ENCODE data around the gene PRRG4.

The PRRG4 gene

DNA sequence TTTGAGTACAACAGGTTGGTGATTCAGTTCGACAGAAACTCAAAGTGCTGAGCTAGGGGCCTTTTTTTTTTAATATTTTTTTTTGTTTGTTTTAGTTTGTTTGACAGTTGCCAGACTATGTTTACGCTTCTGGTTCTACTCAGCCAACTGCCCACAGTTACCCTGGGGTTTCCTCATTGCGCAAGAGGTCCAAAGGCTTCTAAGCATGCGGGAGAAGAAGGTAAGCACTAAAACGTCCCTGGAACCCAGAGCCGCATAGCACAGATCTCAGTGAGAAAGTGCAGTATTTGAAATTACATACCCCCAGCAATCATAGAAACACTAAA, 649 bp downstream of the PRRG4 start:
- TF ChIP-seq, protein P1, sequence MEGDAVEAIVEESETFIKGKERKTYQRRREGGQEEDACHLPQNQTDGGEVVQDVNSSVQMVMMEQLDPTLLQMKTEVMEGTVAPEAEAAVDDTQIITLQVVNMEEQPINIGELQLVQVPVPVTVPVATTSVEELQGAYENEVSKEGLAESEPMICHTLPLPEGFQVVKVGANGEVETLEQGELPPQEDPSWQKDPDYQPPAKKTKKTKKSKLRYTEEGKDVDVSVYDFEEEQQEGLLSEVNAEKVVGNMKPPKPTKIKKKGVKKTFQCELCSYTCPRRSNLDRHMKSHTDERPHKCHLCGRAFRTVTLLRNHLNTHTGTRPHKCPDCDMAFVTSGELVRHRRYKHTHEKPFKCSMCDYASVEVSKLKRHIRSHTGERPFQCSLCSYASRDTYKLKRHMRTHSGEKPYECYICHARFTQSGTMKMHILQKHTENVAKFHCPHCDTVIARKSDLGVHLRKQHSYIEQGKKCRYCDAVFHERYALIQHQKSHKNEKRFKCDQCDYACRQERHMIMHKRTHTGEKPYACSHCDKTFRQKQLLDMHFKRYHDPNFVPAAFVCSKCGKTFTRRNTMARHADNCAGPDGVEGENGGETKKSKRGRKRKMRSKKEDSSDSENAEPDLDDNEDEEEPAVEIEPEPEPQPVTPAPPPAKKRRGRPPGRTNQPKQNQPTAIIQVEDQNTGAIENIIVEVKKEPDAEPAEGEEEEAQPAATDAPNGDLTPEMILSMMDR (conservative IDR thresholded peaks at IDR 0.05) = no peak
- TF ChIP-seq ZFX (IDR thresholded peaks at IDR 0.05) = no peak
- peak overlapping the region; percentile 86 for H3K27ac ChIP-seq

DNA sequence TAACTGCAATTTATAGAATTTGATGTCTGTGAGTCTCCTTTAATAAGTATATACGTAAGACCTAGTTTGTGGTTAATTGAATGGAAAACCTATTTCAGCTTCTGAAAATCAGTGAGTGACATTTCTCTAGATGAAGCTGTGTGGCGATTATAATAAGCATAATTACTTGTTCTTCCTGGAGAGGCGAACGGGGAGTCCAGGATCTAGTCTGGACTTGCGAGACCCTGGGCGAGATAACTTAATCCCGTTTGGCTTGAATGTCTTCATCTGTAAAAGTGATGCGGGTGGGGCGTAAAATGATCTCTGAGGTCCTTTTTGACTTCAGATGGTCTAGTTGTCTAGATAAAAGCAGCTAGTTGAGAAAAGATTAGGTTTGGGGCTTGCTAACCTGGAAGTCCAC, 1.1 kb downstream of the PRRG4 start:
- TF ChIP-seq, protein P1 (conservative IDR thresholded peaks at IDR 0.05) = no peak
- no peak for TF ChIP-seq ZFX (IDR thresholded peaks at IDR 0.05)
- H3K27ac ChIP-seq = peak overlapping the region; percentile 86; the same call in 1 of the 2 replicates

- TF ChIP-seq ZFX (IDR thresholded peaks at IDR 0.05) = no peak
- H3K27ac ChIP-seq = no peak overlapping the region
Observed at GRCh38 chr11:32831221-32831620, 1.5 kb downstream of the PRRG4 start.

- TF ChIP-seq, protein P1 (conservative IDR thresholded peaks at IDR 0.05) = no peak
- no peak for TF ChIP-seq ZFX (IDR thresholded peaks at IDR 0.05)
Observed at GRCh38 chr11:32833921-32834320, 4.2 kb downstream of the PRRG4 start.

DNA sequence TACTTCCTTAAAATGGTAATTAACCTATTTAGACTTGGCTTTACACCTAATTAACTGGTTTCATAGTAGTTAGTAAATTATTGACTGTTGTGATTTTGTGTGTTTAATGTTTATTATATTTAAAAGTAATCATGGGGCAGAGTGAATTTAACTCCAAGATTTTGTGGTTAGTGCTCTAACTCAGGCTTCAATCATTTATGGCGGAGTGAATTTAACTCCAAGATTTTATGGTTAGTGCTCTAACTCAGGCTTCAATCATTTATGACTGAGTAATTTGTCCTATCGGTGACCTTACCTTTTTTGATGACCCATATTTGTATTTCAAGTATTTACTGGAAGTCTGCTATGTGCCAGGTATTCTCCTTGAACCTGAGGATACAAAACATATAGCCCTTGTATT, 7.2 kb downstream of the PRRG4 start:
- H3K27ac ChIP-seq = no peak overlapping the region
- no peak for TF ChIP-seq ZFX (IDR thresholded peaks at IDR 0.05)
- TF ChIP-seq, protein P1 (conservative IDR thresholded peaks at IDR 0.05) = no peak

More at GRCh38 chr11:32833921-32834320, 4.2 kb downstream of the PRRG4 start:
- H3K27ac ChIP-seq = no peak overlapping the region

DNA sequence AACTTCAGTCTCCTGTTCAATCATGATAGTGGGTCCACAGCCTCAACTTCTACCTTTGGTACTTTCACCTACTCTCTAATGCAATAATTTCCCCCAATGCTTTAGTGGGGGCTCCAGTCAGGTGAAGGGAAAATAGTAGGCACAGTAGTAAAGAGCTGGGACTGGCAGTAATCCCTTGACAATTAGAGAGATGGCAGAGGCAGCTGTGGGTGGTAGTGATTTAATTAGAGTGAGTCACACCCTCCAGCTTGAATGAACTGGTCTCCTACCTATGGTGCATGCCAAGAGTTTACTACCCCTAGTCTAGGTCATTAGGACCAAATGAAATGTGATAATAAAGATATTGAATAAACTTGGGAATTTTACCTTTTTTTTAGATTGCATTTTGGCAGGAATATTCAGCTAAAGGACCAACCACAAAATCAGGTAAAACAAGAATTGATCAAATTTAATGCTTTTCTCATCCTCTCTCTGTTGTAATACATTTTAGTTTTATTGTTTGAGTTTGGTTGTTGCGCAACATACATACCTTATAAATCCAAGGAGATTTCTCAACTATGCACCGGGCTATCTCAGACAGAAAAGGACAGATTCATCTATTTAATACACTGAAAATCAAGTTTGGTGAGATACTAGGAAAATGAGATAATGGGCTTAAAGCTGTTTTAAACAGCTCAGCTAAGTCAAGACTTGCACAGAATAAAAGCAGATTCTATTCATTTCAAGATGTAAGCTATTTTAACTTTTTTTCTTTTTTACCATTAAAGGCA, 9.0 kb downstream of the PRRG4 start:
- TF ChIP-seq ZFX (IDR thresholded peaks at IDR 0.05) = no peak
- TF ChIP-seq, protein P1 (conservative IDR thresholded peaks at IDR 0.05) = no peak
- no peak overlapping the region for H3K27ac ChIP-seq

- TF ChIP-seq ZFX (IDR thresholded peaks at IDR 0.05) = no peak
- TF ChIP-seq, protein P1 (conservative IDR thresholded peaks at IDR 0.05) = no peak
- no peak overlapping the region for H3K27ac ChIP-seq
Observed at GRCh38 chr11:32839308-32839707, 9.6 kb downstream of the PRRG4 start.

DNA sequence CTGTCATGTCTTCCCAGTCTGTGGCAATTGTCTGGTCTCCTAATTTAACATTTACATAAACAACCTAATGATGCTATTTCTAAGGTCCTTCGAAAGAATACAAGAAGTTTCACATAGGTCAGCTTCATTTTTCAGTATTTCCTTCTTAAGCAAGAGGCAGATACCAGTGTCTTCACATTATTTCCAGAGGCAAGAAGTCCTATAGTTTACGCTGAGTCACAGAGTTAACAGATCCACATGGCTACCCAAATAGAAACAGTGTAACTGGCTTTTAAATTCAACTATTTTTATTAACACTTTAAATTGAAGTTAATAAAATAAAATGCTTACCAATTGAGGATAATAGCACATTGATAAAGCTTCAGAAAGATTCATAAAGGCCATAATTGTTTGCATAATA, 10.9 kb downstream of the PRRG4 start:
- no peak overlapping the region for H3K27ac ChIP-seq
- TF ChIP-seq, protein P1 (conservative IDR thresholded peaks at IDR 0.05) = no peak
- no peak for TF ChIP-seq ZFX (IDR thresholded peaks at IDR 0.05)

Data from C4-2B (cell line).